Measurements from ENCODE around the gene ACVRL1.

- no peak for TF ChIP-seq POLR2AphosphoS5 (IDR thresholded peaks at IDR 0.05)
- TF ChIP-seq CTCF (IDR thresholded peaks at IDR 0.05), result no peak
- no peak for TF ChIP-seq POLR2A (IDR thresholded peaks at IDR 0.05)
- no peak for TF ChIP-seq EP300 (IDR thresholded peaks at IDR 0.05)
These were observed 36.8 kb upstream of the ACVRL1 start for GRCh38 chr12:51870504-51870903.

All from suprapubic skin (tissue), 4 donors.